NCI-H1417 (cell line): ENCODE data around the gene SPCS1.
A peak's percentile ranks its signal among the peaks of the same experiment; 100 is the strongest.

Source experiments
- DNase-seq, 3 experiments: peaks; one replicate each; lab custom pipeline; 2025; lab: John Stamatoyannopoulos, UW

The SPCS1 gene

DNA sequence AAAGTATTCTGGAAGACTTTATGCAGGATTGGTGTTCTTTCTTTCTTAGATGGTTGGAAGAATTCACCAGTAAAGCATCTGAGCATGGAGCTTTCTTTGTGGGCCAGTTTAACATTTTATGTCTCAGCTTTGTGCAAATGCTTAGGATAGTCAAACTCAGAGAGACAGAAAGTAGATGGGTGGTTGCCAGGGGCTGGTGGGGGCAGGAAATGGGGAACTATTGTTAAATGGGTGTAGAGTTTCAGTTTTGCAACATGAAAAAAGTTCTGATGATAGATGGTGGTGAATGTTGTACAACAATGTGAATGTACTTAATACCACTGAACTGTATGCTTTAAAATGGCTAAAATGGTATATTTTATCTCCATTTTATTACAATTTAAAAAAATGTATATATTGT lies 24.8 kb downstream of the SPCS1 start:
- DNase-seq = no peak

DNA sequence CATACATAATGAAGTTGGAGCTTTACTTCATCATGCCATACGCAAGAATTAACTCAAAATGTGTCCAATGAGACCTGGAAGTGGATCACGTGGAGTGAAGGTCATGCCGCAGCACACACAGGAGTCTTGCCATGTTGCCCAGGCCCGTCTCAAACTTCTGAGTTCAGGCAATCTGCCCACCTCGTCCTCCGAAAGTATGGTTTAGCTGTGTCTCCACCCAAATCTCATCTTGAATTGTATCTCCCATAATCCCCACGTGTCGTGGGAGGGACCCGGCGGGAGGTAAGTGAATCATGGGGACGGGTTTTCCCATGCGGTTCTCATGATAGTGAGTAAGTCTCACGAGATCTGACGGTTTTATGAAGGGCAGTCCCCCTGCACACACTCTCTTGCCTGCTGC lies 25.7 kb downstream of the SPCS1 start:
- DNase-seq = no peak

DNA sequence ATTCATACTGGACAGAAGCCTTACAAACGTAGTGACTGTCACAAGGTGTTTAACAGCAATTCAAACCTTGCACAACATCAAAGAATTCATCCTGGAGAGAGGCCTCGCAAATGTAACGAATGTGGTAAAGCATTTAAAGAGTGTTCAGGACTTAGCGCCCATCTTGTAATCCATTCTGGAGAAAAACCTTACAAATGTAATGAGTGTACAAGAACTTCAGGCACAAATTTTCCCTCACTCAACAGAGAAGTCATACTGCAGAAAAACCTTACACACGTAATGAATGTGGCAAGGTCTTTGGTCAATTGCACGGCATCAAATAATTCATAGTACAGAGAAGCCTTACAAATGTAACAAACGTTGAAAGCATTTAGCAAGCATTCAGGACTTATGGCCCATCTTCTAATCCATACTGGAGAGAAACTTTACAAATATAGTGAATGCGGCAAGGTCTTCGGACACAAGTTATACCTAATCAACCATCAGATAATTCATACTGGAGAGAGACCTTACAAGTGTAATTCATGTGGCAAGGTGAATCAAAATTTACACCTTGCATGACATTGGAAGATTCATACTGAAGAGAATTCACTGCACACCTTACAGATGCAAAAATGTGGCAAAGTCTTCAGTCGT lies 27.5 kb downstream of the SPCS1 start:
- DNase-seq = no peak

DNA sequence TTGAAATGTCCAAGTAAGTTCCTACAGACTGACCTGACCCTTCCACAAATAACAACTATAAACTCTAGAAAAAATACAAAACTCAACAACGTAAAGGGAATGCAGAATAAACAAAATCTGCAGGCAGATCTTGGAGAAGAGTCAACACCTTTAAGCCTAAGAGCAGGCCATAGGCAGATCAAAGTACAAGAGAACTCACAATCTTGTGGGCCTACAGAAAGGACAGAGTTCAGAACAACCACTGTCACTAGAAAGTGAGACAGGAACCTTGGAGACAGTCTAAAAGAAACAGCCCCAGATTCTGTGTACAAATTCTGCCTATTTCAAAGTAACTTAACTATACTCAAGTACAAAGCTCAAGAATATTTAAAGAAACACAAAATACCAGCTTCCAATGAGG lies 33.8 kb downstream of the SPCS1 start:
- no peak for DNase-seq

DNA sequence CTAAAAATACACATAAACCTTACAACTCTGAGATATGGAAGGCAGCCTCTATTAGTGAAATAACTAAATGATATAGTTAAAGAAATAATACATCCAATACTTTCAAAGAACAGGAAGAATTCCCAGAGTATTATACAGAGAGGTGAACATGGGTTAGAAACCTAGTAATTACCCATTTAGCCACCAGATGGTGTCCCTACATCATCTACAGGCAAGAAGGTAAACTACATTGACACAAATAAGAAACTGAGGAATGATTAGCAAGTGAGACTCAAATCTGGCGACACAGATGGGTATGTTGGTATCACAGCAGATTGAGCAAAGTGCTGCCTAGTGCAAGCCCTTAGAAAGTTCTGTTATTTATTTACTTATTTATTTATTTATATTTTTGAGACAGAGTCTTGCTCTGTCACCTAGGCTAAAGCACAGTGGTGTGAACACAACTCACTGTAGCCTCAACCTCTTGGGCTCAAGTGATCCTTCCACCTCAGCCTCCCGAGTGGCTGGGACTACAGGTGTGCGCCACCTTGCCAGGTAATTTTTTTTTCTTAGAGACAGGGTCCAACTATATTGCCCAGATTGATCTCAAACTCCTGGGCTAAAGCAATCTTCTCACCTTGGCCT lies 36.6 kb downstream of the SPCS1 start:
- DNase-seq = peak in 1 of 3 experiments; percentile 12

GRCh38 chr3:52743152-52743551 lies 37.2 kb downstream of the SPCS1 start:
- no peak for DNase-seq

DNA sequence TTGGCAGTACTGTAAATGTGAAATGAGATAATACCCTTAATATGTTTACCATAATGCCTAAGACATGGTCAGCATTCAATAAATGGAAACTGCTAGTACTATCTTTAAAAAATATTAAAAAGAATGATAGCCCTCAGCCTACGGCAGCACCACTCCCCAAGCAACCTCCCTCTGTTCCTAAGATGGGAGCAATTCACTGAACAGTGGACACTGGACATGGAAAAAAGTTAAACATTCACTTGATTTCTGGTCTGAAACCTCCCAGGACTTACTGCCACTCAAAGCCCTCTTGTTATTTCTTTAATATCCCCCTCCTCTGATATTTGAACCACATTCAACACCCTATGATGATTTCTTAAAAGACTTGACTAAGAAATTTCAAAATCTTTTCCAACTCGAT lies 37.8 kb downstream of the SPCS1 start:
- DNase-seq = no peak

GRCh38 chr3:52752045-52752660 lies 46.2 kb downstream of the SPCS1 start:
- no peak for DNase-seq

- no peak for DNase-seq
Measured at GRCh38 chr3:52754373-52754772, 48.5 kb downstream of the SPCS1 start.

DNA sequence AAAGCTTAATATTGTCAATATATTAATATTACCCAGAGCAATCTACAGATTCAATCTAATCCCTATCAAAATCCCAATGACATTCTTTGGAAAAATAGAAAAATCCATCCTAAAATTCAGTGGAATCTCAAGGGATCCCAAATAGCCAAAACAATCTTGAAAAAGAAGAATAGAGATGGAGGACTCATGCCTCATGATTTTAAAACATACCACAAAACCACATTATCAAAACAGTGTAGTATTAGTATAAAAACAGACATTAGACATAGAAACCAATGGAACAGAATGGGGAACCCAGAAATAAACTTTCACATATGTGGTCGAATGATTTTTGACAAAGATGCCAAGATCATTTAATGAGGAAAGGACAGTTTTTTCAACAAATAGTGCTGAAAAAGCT lies 50.2 kb downstream of the SPCS1 start:
- DNase-seq = no peak
